ENCODE results near the gene CUEDC2.

CUEDC2 gene

GRCh38 chr10:102435133-102435497 is 2.7 kb upstream of the CUEDC2 start:
- peaks cover 26% of the 10 kb centered on the region for H3K4me1 ChIP-seq (ENCODE audit: control insufficient read depth, insufficient read depth, low read length)
- no peaks in the 10 kb centered on the region for H3K9me3 ChIP-seq (replicated peaks; ENCODE audit: low read length)
- no peak overlapping the region for H3K9ac ChIP-seq (ENCODE audit: low read depth, low read length)
- H3K27me3 ChIP-seq (ENCODE audit: control insufficient read depth, insufficient read depth, low read length) = no peaks in the 10 kb centered on the region
- H3K4me2 ChIP-seq (ENCODE audit: low read length) = peak overlapping the region; percentile 80
- no peaks in the 10 kb centered on the region for H3K36me3 ChIP-seq (ENCODE audit: insufficient read depth, low read length)
- no peak overlapping the region for H3K4me3 ChIP-seq (ENCODE audit: low read length)

DNA sequence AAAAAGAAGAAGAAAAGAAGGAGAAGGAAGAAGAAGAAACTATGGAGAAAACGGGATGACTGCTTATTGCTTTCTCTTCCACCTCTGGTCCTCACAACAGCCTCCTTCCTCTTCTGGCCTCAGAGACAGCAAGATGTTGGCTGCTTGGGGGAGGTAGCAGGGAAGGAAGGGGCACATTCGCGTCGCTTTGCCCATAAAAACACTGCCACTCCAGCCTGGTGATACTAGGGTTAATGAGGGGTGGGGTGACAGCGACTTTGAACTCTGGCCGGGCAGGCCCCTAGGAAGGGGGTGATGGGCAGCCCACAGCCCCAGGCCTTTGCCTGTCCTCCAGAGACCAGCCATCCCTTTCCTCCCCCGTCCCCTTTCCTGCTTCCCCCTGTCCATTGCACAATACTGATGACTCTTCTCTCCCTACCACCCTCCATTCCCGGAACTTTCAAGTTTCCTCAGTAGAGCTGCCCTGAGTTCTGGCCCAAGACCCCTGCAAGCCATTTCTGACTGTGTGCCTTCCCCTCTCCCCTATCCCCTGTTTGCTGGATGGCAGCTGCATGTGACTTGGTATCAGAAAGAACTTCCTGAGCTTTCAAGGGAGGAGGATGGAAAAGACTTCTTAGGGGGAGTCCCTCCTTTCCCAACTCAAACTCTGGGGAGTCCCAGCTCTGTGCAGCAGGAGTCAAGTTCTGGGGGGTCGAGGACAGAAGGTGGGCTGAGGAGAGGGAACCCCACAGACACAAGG is 2.2 kb upstream of the CUEDC2 start:
- Histone ChIP-seq H3K4me3 (ENCODE audit: low read length) (no peak overlapping the region), H3K27me3 (ENCODE audit: control insufficient read depth, insufficient read depth, low read length) (no peaks in the 10 kb centered on the region), H3K9ac (ENCODE audit: low read depth, low read length) (no peak overlapping the region), H3K4me2 (ENCODE audit: low read length) (peak overlapping the region; percentile 21), H3K36me3 (ENCODE audit: insufficient read depth, low read length) (no peaks in the 10 kb centered on the region), H3K4me1 (ENCODE audit: control insufficient read depth, insufficient read depth, low read length) (peaks cover 26% of the 10 kb centered on the region), H3K9me3 (replicated peaks; ENCODE audit: low read length) (no peaks in the 10 kb centered on the region)

GRCh38 chr10:102433619-102434046 is 1.3 kb upstream of the CUEDC2 start:
- H3K9me3 ChIP-seq (replicated peaks; ENCODE audit: low read length) = no peaks in the 10 kb centered on the region
- H3K4me2 ChIP-seq (ENCODE audit: low read length) = no peak overlapping the region
- H3K36me3 ChIP-seq (ENCODE audit: insufficient read depth, low read length) = no peaks in the 10 kb centered on the region
- H3K9ac ChIP-seq (ENCODE audit: low read depth, low read length) = no peak overlapping the region
- no peaks in the 10 kb centered on the region for H3K27me3 ChIP-seq (ENCODE audit: control insufficient read depth, insufficient read depth, low read length)
- H3K4me3 ChIP-seq (ENCODE audit: low read length) = no peak overlapping the region
- H3K4me1 ChIP-seq (ENCODE audit: control insufficient read depth, insufficient read depth, low read length) = peaks cover 26% of the 10 kb centered on the region

- H3K9me3 ChIP-seq (replicated peaks; ENCODE audit: low read length) = no peaks in the 10 kb centered on the region
- H3K27me3 ChIP-seq (ENCODE audit: control insufficient read depth, insufficient read depth, low read length) = no peaks in the 10 kb centered on the region
- peaks cover 26% of the 10 kb centered on the region for H3K4me1 ChIP-seq (ENCODE audit: control insufficient read depth, insufficient read depth, low read length)
- H3K4me3 ChIP-seq (ENCODE audit: low read length) = peak overlapping the region; percentile 92
- H3K4me2 ChIP-seq (ENCODE audit: low read length) = peak overlapping the region; percentile 99
- no peaks in the 10 kb centered on the region for H3K36me3 ChIP-seq (ENCODE audit: insufficient read depth, low read length)
- H3K9ac ChIP-seq (ENCODE audit: low read depth, low read length) = peak overlapping the region; percentile 97
Measured at GRCh38 chr10:102431452-102432124, 786 bp downstream of the CUEDC2 start.

DNA sequence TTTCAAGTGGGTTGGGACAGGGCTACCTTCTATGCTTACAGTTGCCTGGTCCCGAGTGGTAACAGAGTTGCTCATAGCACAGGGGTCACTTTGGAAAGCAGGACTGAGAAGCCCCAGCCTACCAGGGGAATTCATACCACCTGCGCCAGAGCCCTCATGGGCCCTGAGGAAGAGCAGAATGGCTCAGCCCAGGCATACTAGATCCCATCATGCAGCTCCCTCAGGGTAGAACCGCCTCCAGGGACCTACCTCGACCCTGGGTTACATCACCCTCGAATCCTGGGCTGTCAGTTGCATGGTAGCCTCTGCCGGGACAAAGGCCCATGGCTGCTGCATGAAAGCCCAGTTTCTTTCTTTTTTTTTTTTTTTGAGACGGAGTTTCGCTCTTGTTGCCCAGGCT is 2.9 kb downstream of the CUEDC2 start:
- no peak overlapping the region for H3K4me3 ChIP-seq (ENCODE audit: low read length)
- peaks cover 12% of the 10 kb centered on the region for H3K4me1 ChIP-seq (ENCODE audit: control insufficient read depth, insufficient read depth, low read length)
- no peak overlapping the region for H3K4me2 ChIP-seq (ENCODE audit: low read length)
- peaks cover 8% of the 10 kb centered on the region for H3K36me3 ChIP-seq (ENCODE audit: insufficient read depth, low read length)
- H3K9me3 ChIP-seq (replicated peaks; ENCODE audit: low read length) = no peaks in the 10 kb centered on the region
- H3K27me3 ChIP-seq (ENCODE audit: control insufficient read depth, insufficient read depth, low read length) = no peaks in the 10 kb centered on the region
- no peak overlapping the region for H3K9ac ChIP-seq (ENCODE audit: low read depth, low read length)

- Histone ChIP-seq H3K4me1 (ENCODE audit: control insufficient read depth, insufficient read depth, low read length) (peaks cover 20% of the 10 kb centered on the region), H3K9ac (ENCODE audit: low read depth, low read length) (no peak overlapping the region), H3K9me3 (replicated peaks; ENCODE audit: low read length) (no peaks in the 10 kb centered on the region), H3K36me3 (ENCODE audit: insufficient read depth, low read length) (peaks cover 25% of the 10 kb centered on the region), H3K4me3 (ENCODE audit: low read length) (no peak overlapping the region), H3K27me3 (ENCODE audit: control insufficient read depth, insufficient read depth, low read length) (no peaks in the 10 kb centered on the region), H3K4me2 (ENCODE audit: low read length) (no peak overlapping the region)
Measured at GRCh38 chr10:102426803-102427287, 5.5 kb downstream of the CUEDC2 start.

DNA sequence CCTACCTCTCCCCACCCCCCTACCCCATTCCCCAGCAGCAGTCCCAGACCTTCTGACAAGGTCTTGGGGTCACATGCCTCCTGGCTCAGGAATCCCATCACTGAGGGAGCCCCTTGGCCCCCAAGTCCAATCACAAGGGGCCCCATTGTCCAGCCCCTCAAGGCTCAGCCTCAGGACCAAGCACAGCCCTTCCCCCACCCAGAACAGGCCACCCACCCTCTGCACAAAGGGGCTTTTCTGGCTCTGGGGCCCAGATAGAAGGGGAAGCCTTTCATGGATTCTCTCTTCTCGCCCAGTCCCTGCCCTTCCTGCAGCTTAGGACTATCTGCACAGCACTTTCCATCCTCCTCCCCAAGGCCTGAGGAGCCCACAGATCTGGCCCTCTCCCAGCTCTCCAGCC is 6.9 kb downstream of the CUEDC2 start:
- H3K4me3 ChIP-seq (ENCODE audit: low read length) = no peak overlapping the region

DNA sequence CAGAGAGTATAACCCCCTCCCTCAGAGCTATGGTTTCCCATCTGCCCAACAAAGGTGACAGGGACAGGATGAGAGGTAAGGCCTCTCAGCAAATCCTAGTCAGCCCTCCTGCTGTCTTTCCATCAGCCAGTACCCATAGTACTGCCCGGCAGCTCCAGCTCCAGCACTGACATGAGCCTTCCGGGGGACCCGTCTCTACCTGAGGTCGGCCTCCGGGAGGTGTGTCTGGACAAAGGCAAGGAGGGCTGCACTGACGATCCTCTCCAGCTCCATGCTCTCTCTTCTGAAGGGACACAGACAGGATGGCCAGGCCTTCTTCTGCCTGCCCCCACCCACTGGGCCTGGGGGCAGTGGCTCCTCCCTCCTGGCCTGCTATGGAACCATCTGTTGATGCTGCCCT is 7.5 kb downstream of the CUEDC2 start:
- Histone ChIP-seq H3K4me2 (ENCODE audit: low read length) (no peak overlapping the region), H3K4me3 (ENCODE audit: low read length) (no peak overlapping the region), H3K36me3 (ENCODE audit: insufficient read depth, low read length) (peaks cover 25% of the 10 kb centered on the region), H3K9me3 (replicated peaks; ENCODE audit: low read length) (no peaks in the 10 kb centered on the region), H3K27me3 (ENCODE audit: control insufficient read depth, insufficient read depth, low read length) (no peaks in the 10 kb centered on the region), H3K4me1 (ENCODE audit: control insufficient read depth, insufficient read depth, low read length) (peaks cover 17% of the 10 kb centered on the region), H3K9ac (ENCODE audit: low read depth, low read length) (no peak overlapping the region)

More for the DNA sequence above, 6.9 kb downstream of the CUEDC2 start:
- no peaks in the 10 kb centered on the region for H3K27me3 ChIP-seq (ENCODE audit: control insufficient read depth, insufficient read depth, low read length)
- no peak overlapping the region for H3K4me2 ChIP-seq (ENCODE audit: low read length)
- H3K36me3 ChIP-seq (ENCODE audit: insufficient read depth, low read length) = peaks cover 25% of the 10 kb centered on the region
- H3K9ac ChIP-seq (ENCODE audit: low read depth, low read length) = no peak overlapping the region
- peaks cover 13% of the 10 kb centered on the region for H3K4me1 ChIP-seq (ENCODE audit: control insufficient read depth, insufficient read depth, low read length)
- H3K9me3 ChIP-seq (replicated peaks; ENCODE audit: low read length) = no peaks in the 10 kb centered on the region

DNA sequence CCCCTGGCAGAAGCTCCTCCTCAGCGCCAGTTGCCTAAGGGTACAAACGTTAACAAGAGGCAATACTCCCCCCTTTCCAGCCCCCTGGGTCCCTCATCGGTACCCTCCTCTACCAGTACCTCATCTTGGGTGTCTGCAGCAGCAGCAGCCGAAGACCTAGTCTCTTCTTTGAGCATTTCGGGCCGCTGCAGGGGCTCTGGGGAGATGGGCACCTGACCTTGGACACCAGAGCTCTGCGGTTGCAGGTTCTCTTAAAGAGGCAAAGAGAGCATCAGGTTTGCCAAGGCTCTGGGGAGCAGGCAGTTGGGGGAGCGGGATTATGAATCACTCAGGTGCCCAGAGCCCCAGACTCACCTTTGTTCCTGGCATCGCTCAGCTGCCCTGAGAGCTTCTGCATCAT is 8.2 kb downstream of the CUEDC2 start:
- H3K27me3 ChIP-seq (ENCODE audit: control insufficient read depth, insufficient read depth, low read length) = peaks cover 2% of the 10 kb centered on the region
- peaks cover 21% of the 10 kb centered on the region for H3K4me1 ChIP-seq (ENCODE audit: control insufficient read depth, insufficient read depth, low read length)
- H3K4me2 ChIP-seq (ENCODE audit: low read length) = no peak overlapping the region
- peaks cover 25% of the 10 kb centered on the region for H3K36me3 ChIP-seq (ENCODE audit: insufficient read depth, low read length)
- H3K9me3 ChIP-seq (replicated peaks; ENCODE audit: low read length) = no peaks in the 10 kb centered on the region
- no peak overlapping the region for H3K9ac ChIP-seq (ENCODE audit: low read depth, low read length)
- no peak overlapping the region for H3K4me3 ChIP-seq (ENCODE audit: low read length)

DNA sequence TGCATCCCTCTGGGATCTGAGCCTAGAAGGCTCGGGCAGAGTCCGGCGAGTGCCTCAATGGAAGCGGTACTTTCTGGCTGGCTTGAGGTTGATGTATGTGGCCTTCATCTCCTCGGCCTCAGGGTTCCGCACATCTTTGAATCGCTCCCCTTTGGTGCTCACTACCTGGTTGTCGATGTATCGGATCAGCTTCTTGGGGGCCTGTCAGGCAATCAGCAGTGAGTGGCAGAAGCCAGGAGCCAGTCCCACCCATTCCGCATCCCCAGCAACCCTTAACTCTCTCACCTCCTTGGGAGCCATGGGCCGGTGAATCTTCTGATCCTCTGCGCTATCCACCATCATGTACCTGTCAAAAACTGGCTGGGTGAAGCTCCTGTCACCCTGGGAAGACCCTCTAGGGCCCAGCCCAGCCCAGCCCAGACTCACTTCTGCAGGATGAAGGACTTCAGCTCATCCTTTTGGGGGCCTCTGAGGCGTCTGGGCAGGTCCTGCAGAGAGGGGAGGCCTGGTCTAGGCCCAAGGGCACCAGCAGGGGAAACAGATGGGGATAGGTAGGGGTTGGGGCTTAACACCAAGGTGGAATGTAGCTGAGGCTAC is 8.9 kb downstream of the CUEDC2 start:
- peak overlapping the region; percentile 98 for H3K4me2 ChIP-seq (ENCODE audit: low read length)
- no peak overlapping the region for H3K9ac ChIP-seq (ENCODE audit: low read depth, low read length)
- no peak overlapping the region for H3K4me3 ChIP-seq (ENCODE audit: low read length)
- peaks cover 25% of the 10 kb centered on the region for H3K36me3 ChIP-seq (ENCODE audit: insufficient read depth, low read length)
- H3K9me3 ChIP-seq (replicated peaks; ENCODE audit: low read length) = no peaks in the 10 kb centered on the region
- peaks cover 21% of the 10 kb centered on the region for H3K4me1 ChIP-seq (ENCODE audit: control insufficient read depth, insufficient read depth, low read length)
- H3K27me3 ChIP-seq (ENCODE audit: control insufficient read depth, insufficient read depth, low read length) = peaks cover 6% of the 10 kb centered on the region

- H3K4me1 ChIP-seq (ENCODE audit: control insufficient read depth, insufficient read depth, low read length) = peaks cover 21% of the 10 kb centered on the region
- H3K27me3 ChIP-seq (ENCODE audit: control insufficient read depth, insufficient read depth, low read length) = peaks cover 12% of the 10 kb centered on the region
- peak overlapping the region; percentile 98 for H3K4me2 ChIP-seq (ENCODE audit: low read length)
- no peaks in the 10 kb centered on the region for H3K9me3 ChIP-seq (replicated peaks; ENCODE audit: low read length)
- H3K36me3 ChIP-seq (ENCODE audit: insufficient read depth, low read length) = peaks cover 25% of the 10 kb centered on the region
- peak overlapping the region; percentile 82 for H3K9ac ChIP-seq (ENCODE audit: low read depth, low read length)
- peak overlapping the region; percentile 94 for H3K4me3 ChIP-seq (ENCODE audit: low read length)
Measured at GRCh38 chr10:102422545-102423129, 9.7 kb downstream of the CUEDC2 start.
